ENCODE data around the gene ARL15. TPM values are rescaled to one million over a fixed set of nuclear protein-coding genes. Genes with fewer than 3 reads are reported as not detected.

ARL15 gene
- total and polyA plus RNA-seq, 2 donors (not counting 1 experiment from before 2014, with no cell fraction given) = 5.8 to 20.5 TPM

DNA sequence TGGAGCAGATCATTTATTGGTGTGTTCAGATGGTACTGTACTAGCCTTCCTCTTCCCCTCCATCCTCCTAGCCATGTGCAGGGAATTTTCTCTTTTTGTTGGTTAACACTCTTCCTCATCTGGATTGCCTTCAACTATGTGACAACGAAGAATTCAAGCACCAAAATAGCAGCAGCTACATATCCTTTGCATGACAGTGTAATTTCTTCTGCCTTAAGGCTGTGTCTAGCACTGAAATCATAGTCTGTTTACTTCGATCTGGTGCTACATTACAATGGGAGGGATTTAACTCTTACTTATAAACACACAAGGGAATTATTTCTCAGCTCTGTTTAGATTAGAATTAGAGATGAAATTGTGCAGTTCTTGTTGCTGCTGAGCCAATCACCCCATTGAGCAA, 260.4 kb downstream of the ARL15 start:
- no peak for TF ChIP-seq EZH2 (IDR thresholded peaks at IDR 0.05; ENCODE audit: borderline replicate concordance, insufficient read depth, low read depth, low read length, poor library complexity, severe bottlenecking)
- TF ChIP-seq, protein P1, sequence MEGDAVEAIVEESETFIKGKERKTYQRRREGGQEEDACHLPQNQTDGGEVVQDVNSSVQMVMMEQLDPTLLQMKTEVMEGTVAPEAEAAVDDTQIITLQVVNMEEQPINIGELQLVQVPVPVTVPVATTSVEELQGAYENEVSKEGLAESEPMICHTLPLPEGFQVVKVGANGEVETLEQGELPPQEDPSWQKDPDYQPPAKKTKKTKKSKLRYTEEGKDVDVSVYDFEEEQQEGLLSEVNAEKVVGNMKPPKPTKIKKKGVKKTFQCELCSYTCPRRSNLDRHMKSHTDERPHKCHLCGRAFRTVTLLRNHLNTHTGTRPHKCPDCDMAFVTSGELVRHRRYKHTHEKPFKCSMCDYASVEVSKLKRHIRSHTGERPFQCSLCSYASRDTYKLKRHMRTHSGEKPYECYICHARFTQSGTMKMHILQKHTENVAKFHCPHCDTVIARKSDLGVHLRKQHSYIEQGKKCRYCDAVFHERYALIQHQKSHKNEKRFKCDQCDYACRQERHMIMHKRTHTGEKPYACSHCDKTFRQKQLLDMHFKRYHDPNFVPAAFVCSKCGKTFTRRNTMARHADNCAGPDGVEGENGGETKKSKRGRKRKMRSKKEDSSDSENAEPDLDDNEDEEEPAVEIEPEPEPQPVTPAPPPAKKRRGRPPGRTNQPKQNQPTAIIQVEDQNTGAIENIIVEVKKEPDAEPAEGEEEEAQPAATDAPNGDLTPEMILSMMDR (IDR thresholded peaks at IDR 0.05) = no peak
- Mint-ChIP-seq H3K27ac (no peak overlapping the region), H3K9me3 (ENCODE audit: insufficient read depth) (no peaks in the 10 kb centered on the region), H3K4me3 (no peak overlapping the region), H3K27me3 (no peaks in the 10 kb centered on the region), H3K4me1 (no peaks in the 10 kb centered on the region)
- no peaks in the 10 kb centered on the region for H4K20me1 ChIP-seq (ENCODE audit: control insufficient read depth, insufficient read depth, low read length, poor library complexity, severe bottlenecking)
- no peak overlapping the region for H2AFZ ChIP-seq (ENCODE audit: insufficient read depth, low read depth, low read length, poor library complexity, severe bottlenecking)
- H3K9me3 ChIP-seq (ENCODE audit: control extremely low read depth in 1 of 3, control insufficient read depth in 2 of 3, insufficient read depth in 1 of 3, low read length in 2 of 3) = no peaks in the 10 kb centered on the region
- H3K27ac ChIP-seq (ENCODE audit: low read length in 2 of 2) = no peak overlapping the region
- no peaks in the 10 kb centered on the region for H3K4me1 ChIP-seq (ENCODE audit: control insufficient read depth in 2 of 2, insufficient read depth in 2 of 2, low read length in 2 of 2)
- ChIA-PET CTCF (no interaction called here), POLR2A (no interaction called here)
- intact Hi-C loops (cut with micrococcal nuclease) = no loop called here
- H3K4me3 ChIP-seq (ENCODE audit: control extremely low read depth in 1 of 5, extremely low read depth in 1 of 5, insufficient read depth in 1 of 5, low read depth in 2 of 5, low read length in 4 of 5) = no peak overlapping the region
- H3K4me2 ChIP-seq (replicated peaks; ENCODE audit: low read depth, low read length, poor library complexity, severe bottlenecking) = no peak overlapping the region
- WGBS (ENCODE audit: insufficient coverage) = no CpG with 5 or more reads among the region's 2 CpGs
- H3K79me2 ChIP-seq (ENCODE audit: control insufficient read depth, insufficient read depth, low read length) = no peaks in the 10 kb centered on the region
- H3K27me3 ChIP-seq (replicated peaks in 1 of 4; ENCODE audit: control extremely low read depth in 1 of 4, control insufficient read depth in 3 of 4, insufficient read depth in 4 of 4, low read length in 3 of 4) = no peaks in the 10 kb centered on the region
- H3K36me3 ChIP-seq (replicated peaks in 1 of 2; ENCODE audit: control extremely low read depth in 1 of 2, control insufficient read depth in 1 of 2, extremely low read depth in 1 of 2, insufficient read depth in 2 of 2, low read length in 1 of 2) = no peaks in the 10 kb centered on the region
- DNase-seq = no peak
- no peak for ATAC-seq (ENCODE audit: low read depth)
- no peak overlapping the region for H3K9ac ChIP-seq (ENCODE audit: low read length)

DNA sequence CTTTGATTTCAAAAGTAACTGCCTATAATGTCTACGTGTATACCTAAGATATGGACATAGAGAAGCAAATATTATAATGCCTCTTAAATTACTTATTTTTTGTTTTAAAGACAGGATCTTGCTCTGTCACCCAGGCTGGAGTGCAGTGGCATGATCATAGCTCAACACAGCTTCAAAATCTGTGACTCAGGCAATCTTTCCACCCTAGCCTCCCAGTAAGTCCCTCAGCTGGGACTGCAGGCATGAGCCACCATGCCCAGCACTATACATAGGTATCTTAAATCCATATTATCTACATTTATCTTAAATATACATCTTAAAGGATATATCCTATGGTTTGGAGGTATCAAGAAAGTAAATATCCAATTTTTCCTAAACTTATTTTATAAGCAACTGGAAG, 261.2 kb downstream of the ARL15 start:
- Histone ChIP-seq H3K36me3 (replicated peaks in 1 of 2; ENCODE audit: control extremely low read depth in 1 of 2, control insufficient read depth in 1 of 2, extremely low read depth in 1 of 2, insufficient read depth in 2 of 2, low read length in 1 of 2) (no peaks in the 10 kb centered on the region), H2AFZ (ENCODE audit: insufficient read depth, low read depth, low read length, poor library complexity, severe bottlenecking) (no peak overlapping the region), H3K4me3 (ENCODE audit: control extremely low read depth in 1 of 5, extremely low read depth in 1 of 5, insufficient read depth in 1 of 5, low read depth in 2 of 5, low read length in 4 of 5) (no peak overlapping the region), H3K4me2 (replicated peaks; ENCODE audit: low read depth, low read length, poor library complexity, severe bottlenecking) (no peak overlapping the region), H3K9me3 (ENCODE audit: control extremely low read depth in 1 of 3, control insufficient read depth in 2 of 3, insufficient read depth in 1 of 3, low read length in 2 of 3) (no peaks in the 10 kb centered on the region), H3K9ac (ENCODE audit: low read length) (no peak overlapping the region), H3K4me1 (ENCODE audit: control insufficient read depth in 2 of 2, insufficient read depth in 2 of 2, low read length in 2 of 2) (no peaks in the 10 kb centered on the region), H3K79me2 (ENCODE audit: control insufficient read depth, insufficient read depth, low read length) (no peaks in the 10 kb centered on the region), H3K27ac (ENCODE audit: low read length in 2 of 2) (no peak overlapping the region), H3K27me3 (replicated peaks in 1 of 4; ENCODE audit: control extremely low read depth in 1 of 4, control insufficient read depth in 3 of 4, insufficient read depth in 4 of 4, low read length in 3 of 4) (no peaks in the 10 kb centered on the region), H4K20me1 (ENCODE audit: control insufficient read depth, insufficient read depth, low read length, poor library complexity, severe bottlenecking) (no peaks in the 10 kb centered on the region)
- Mint-ChIP-seq H3K27ac (no peak overlapping the region), H3K4me3 (no peak overlapping the region), H3K9me3 (ENCODE audit: insufficient read depth) (no peaks in the 10 kb centered on the region), H3K4me1 (no peaks in the 10 kb centered on the region), H3K27me3 (no peaks in the 10 kb centered on the region)
- ChIA-PET CTCF (no interaction called here), POLR2A (no interaction called here)
- no CpG with 5 or more reads among the region's 1 CpG for WGBS (ENCODE audit: insufficient coverage)
- DNase-seq (no peak), ATAC-seq (ENCODE audit: low read depth) (no peak)
- intact Hi-C loops (cut with micrococcal nuclease) = no loop called here
- TF ChIP-seq EZH2 (IDR thresholded peaks at IDR 0.05; ENCODE audit: borderline replicate concordance, insufficient read depth, low read depth, low read length, poor library complexity, severe bottlenecking) = no peak
- TF ChIP-seq, protein P1 (IDR thresholded peaks at IDR 0.05) = no peak

Data from B cell (primary cell).